ENCODE data around the gene GMPPA. TPM values are rescaled to one million over a fixed set of nuclear protein-coding genes. Genes with fewer than 3 reads are reported as not detected.

GMPPA gene
- total and polyA plus RNA-seq, 9 of the 15 experiments (the other 6 are each of a cell fraction or from before 2014, with no cell fraction given), result 7.0 to 101 (median 66.7) TPM

GRCh38 chr2:219498280-219499057 is at the start of gene GMPPA (continued):
- TF ChIP-seq MLLT1 (IDR thresholded peaks at IDR 0.05), result no peak; a peak in 1 of 4 replicates
- no peak for TF ChIP-seq CBX2 (IDR thresholded peaks at IDR 0.05; ENCODE audit: insufficient read depth, low read length, poor library complexity, severe bottlenecking)
- no peak for TF ChIP-seq ID3 (CRISPR knock-in tag; IDR thresholded peaks at IDR 0.05)
- TF ChIP-seq ID3 (tag; IDR thresholded peaks at IDR 0.05), result no peak; the same call in none of the 2 replicates
- no peak for TF ChIP-seq FOXK1 (CRISPR knock-in tag; IDR thresholded peaks at IDR 0.05; ENCODE audit: borderline replicate concordance)
- no peak for TF ChIP-seq GTF2F1 (IDR thresholded peaks at IDR 0.05; ENCODE audit: low read depth, low read length)
- peak; percentile 94 for TF ChIP-seq ELF2 (CRISPR knock-in tag; IDR thresholded peaks at IDR 0.05)
- no peak for TF ChIP-seq FOXM1 (IDR thresholded peaks at IDR 0.05; ENCODE audit: low read depth)
- no peak for TF ChIP-seq FOXM1 (CRISPR knock-in tag; IDR thresholded peaks at IDR 0.05; ENCODE audit: low read depth)
- TF ChIP-seq MGA (IDR thresholded peaks at IDR 0.05), result peak; percentile 73; the same call in 1 of the 2 replicates
- no peak for TF ChIP-seq BRD4 (IDR thresholded peaks at IDR 0.05)
- TF ChIP-seq POU5F1 (IDR thresholded peaks at IDR 0.05; ENCODE audit: borderline replicate concordance, low read depth, low read length, partially characterized antibody), result no peak
- TF ChIP-seq STAG1 (CRISPR knock-in tag; IDR thresholded peaks at IDR 0.05; ENCODE audit: borderline replicate concordance), result no peak

Data from K562 (cell line).